GM10266 (cell line): ENCODE measurements around the gene ARMC2.

Experiments used
- DNase-seq: peaks from one replicate; pipeline ENCODE4 v3.0.0; 2012; ENCODE audit errors: extremely low spot score
- CTCF ChIP-seq: IDR thresholded peaks from 2 replicates; pipeline ENCODE4 v1.5.1; 2012; ENCODE audit warnings: mild to moderate bottlenecking, low read depth; ENCODE audit not compliant: control insufficient read depth, insufficient read depth; ENCODE audit errors: missing control alignments

ARMC2 gene

GRCh38 chr6:109019911-109020310 is 171.7 kb downstream of the ARMC2 start:
- DNase-seq: no peak
- no peak for TF ChIP-seq CTCF

GRCh38 chr6:109021870-109022269 is 173.6 kb downstream of the ARMC2 start:
- TF ChIP-seq CTCF: no peak
- no peak for DNase-seq

- no peak for DNase-seq
- TF ChIP-seq CTCF: no peak
These were observed 175.2 kb downstream of the ARMC2 start for GRCh38 chr6:109023356-109023925.
